Measurements from ENCODE around the gene SNRNP200. TPM values are rescaled to one million over a fixed set of nuclear protein-coding genes. Genes with fewer than 3 reads are reported as not detected.
"Not testable (repeated sequence)": the region's sequence is repeated elsewhere in the genome, so short reads cannot be mapped to it uniquely, and the experiment has no call there.

The SNRNP200 gene
- total RNA-seq, 2 experiments from 2014 or later = 170 to 182 TPM

DNA sequence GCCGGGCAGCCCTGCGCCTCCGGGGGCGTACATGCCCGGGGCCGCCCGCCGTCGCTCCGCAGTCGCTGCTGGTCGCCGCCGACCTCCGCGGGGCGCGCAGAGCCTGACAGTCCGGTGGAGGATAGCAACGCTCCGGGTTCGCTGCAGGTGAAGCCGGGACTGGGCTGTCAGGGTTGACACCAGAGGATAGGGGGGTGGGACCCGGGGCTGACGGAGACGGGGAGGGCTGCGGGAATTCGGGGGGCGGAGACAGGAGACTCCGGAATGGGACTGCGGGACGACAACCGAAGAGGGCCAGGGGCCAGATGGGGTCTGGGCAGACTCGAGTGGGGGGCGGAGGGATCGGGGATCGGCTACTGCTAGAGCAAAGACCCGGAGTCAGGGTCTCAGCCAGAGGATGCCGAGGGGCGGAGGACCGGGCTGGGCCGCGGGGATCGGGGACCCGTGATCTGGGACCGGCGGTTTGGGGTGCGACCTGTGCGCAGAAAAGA lies 40.0 kb downstream of the SNRNP200 start:
- H3K9me3 Mint-ChIP-seq (ENCODE audit: low read depth) = no peaks in the 10 kb centered on the region
- CTCF ChIA-PET = interaction anchor here (0.8 to 1.5 kb wide), 11 partner anchors 12 to 273 kb away, joined by 3 to 8 read pairs (median 4); partner anchors contain the start of gene STARD7
- ATAC-seq (peak; percentile 9), DNase-seq (peak; percentile 70)
- H3K27ac Mint-ChIP-seq = peak overlapping the region; percentile 87
- H3K36me3 Mint-ChIP-seq = peaks cover 24% of the 10 kb centered on the region
- peaks cover 46% of the 10 kb centered on the region for H3K4me1 Mint-ChIP-seq
- H3K4me3 Mint-ChIP-seq = peak overlapping the region; percentile 96
- no peaks in the 10 kb centered on the region for H3K27me3 Mint-ChIP-seq

- Mint-ChIP-seq H3K4me3 (peak overlapping the region; percentile 96), H3K4me1 (peaks cover 51% of the 10 kb centered on the region)
- peak; percentile 7 for ATAC-seq
Measured at GRCh38 chr2:96264656-96265348, 40.5 kb downstream of the SNRNP200 start.

GRCh38 chr2:96264086-96264485 lies 41.3 kb downstream of the SNRNP200 start:
- Mint-ChIP-seq H3K4me1 (peaks cover 55% of the 10 kb centered on the region), H3K27ac (peak overlapping the region; percentile 69), H3K27me3 (no peaks in the 10 kb centered on the region), H3K9me3 (ENCODE audit: low read depth) (no peaks in the 10 kb centered on the region), H3K36me3 (peaks cover 24% of the 10 kb centered on the region), H3K4me3 (peak overlapping the region; percentile 96)
- CTCF ChIA-PET = interaction anchor here (0.8 to 3.4 kb wide), 21 partner anchors 8 to 274 kb away, joined by 3 to 15 read pairs (median 4); partner anchors contain the start of genes ASTL, ITPRIPL1, SNRNP200 and STARD7
- ATAC-seq (no peak), DNase-seq (no peak)

More at GRCh38 chr2:96264656-96265348, 40.5 kb downstream of the SNRNP200 start:
- H3K27me3 Mint-ChIP-seq = no peaks in the 10 kb centered on the region
- DNase-seq = peak; percentile 70
- no peaks in the 10 kb centered on the region for H3K9me3 Mint-ChIP-seq (ENCODE audit: low read depth)
- peaks cover 23% of the 10 kb centered on the region for H3K36me3 Mint-ChIP-seq
- H3K27ac Mint-ChIP-seq = peak overlapping the region; percentile 69
- CTCF ChIA-PET = interaction anchor here (0.8 to 3.4 kb wide), 19 partner anchors 8 to 274 kb away, joined by 3 to 15 read pairs (median 4); partner anchors contain the start of genes ASTL, ITPRIPL1, SNRNP200 and STARD7

DNA sequence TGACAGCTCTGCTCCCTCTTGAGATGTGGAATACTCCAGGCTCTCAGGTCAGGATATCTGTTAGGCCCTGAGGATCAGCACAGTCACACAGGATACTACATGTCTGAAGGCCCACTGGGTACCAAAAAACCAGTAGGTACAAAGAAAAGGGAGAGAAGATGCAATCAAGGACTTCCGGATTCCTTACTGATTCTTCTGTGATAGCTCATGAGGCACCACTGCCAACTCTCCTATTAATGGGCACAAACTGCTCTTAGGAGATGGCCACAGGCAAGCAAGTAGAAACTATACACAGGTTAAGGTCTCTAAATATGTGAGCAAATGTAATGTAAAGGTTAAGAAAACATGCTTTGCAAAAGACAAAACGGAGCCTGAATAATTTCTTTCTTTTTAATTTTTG lies 43.0 kb downstream of the SNRNP200 start:
- ATAC-seq = no peak
- CTCF ChIA-PET = interaction anchor here (2.1 to 3.4 kb wide), 2 partner anchors 124 to 270 kb away, joined by 6 to 15 read pairs; partner anchors contain the start of gene ASTL
- no peak overlapping the region for H3K27ac Mint-ChIP-seq
- H3K9me3 Mint-ChIP-seq (ENCODE audit: low read depth) = no peaks in the 10 kb centered on the region
- H3K4me3 Mint-ChIP-seq = no peak overlapping the region
- peaks cover 15% of the 10 kb centered on the region for H3K36me3 Mint-ChIP-seq
- DNase-seq = no peak
- H3K27me3 Mint-ChIP-seq = no peaks in the 10 kb centered on the region
- peaks cover 51% of the 10 kb centered on the region for H3K4me1 Mint-ChIP-seq

- CTCF ChIA-PET = interaction anchor here (0.5 to 3.4 kb wide), 8 partner anchors 19 to 187 kb away, joined by 3 to 15 read pairs (median 3); partner anchors contain the start of gene ASTL
- H3K27ac Mint-ChIP-seq = peak overlapping the region; percentile 11
- no peaks in the 10 kb centered on the region for H3K9me3 Mint-ChIP-seq (ENCODE audit: low read depth)
- H3K4me3 Mint-ChIP-seq = no peak overlapping the region
- ATAC-seq (no peak), DNase-seq (no peak)
- peaks cover 52% of the 10 kb centered on the region for H3K4me1 Mint-ChIP-seq
- peaks cover 16% of the 10 kb centered on the region for H3K36me3 Mint-ChIP-seq
- no peaks in the 10 kb centered on the region for H3K27me3 Mint-ChIP-seq
Measured at GRCh38 chr2:96261328-96262003, 43.9 kb downstream of the SNRNP200 start.

DNA sequence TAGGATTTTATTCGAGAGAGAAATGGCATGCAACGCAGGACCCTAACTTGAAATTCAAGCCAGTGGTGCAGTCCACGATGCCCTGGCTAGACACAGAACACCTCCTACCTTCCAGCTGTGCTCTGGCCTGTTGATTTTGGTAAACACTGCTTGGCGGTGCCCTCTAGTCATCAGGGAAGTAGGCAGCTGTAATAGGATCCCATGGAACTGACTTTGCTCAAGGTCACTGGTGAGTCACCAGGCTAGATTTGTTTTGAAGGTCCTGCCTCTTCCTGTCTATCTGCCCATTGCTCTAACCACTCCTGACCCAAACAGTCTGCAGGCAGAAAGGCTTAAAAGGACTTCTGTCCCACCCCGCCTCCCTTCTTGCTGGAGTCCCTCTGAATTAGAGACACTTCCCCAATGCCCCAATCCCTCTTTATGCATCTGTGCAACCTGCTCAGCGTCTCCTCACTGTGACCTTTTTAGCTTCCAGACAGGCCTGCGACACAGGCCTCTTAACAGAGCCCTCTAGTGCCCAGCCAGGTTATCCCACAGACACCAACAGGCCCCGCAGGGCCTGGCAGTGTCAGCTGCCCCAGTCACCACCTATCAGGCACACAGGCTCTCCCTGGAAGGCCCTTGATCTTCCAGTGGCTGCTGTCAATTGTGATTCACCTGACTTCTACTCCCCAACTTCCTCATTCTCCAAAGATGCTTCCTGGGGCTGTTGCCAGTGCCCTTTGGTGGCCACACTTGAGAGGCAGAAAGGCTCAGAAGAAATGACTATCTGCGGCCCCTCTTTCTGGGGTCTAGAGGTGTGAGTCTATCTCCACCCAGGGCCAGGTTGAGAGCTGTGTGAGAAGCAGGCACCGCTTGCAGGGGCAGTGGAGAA lies 44.7 kb downstream of the SNRNP200 start:
- H3K27ac Mint-ChIP-seq = peak overlapping the region; percentile 67
- ATAC-seq (no peak), DNase-seq (peak; percentile 54)
- H3K9me3 Mint-ChIP-seq (ENCODE audit: low read depth) = no peaks in the 10 kb centered on the region
- CTCF ChIA-PET = interaction anchor here (0.6 to 2.7 kb wide), 6 partner anchors 18 to 122 kb away, joined by 3 to 11 read pairs (median 3); partner anchors contain the start of gene ASTL
- no peaks in the 10 kb centered on the region for H3K27me3 Mint-ChIP-seq
- H3K36me3 Mint-ChIP-seq = peaks cover 15% of the 10 kb centered on the region
- H3K4me1 Mint-ChIP-seq = peaks cover 51% of the 10 kb centered on the region
- no peak overlapping the region for H3K4me3 Mint-ChIP-seq

- Mint-ChIP-seq H3K27ac (peak overlapping the region; percentile 20), H3K36me3 (peaks cover 20% of the 10 kb centered on the region), H3K4me3 (no peak overlapping the region), H3K4me1 (peaks cover 47% of the 10 kb centered on the region), H3K9me3 (ENCODE audit: low read depth) (no peaks in the 10 kb centered on the region), H3K27me3 (no peaks in the 10 kb centered on the region)
- CTCF ChIA-PET = interaction anchor here (1.0 to 2.7 kb wide), 5 partner anchors 18 to 121 kb away, joined by 3 to 11 read pairs (median 4); partner anchors contain the start of gene ASTL
- DNase-seq (no peak), ATAC-seq (no peak)
Measured at GRCh38 chr2:96259497-96259921, 45.8 kb downstream of the SNRNP200 start.

DNA sequence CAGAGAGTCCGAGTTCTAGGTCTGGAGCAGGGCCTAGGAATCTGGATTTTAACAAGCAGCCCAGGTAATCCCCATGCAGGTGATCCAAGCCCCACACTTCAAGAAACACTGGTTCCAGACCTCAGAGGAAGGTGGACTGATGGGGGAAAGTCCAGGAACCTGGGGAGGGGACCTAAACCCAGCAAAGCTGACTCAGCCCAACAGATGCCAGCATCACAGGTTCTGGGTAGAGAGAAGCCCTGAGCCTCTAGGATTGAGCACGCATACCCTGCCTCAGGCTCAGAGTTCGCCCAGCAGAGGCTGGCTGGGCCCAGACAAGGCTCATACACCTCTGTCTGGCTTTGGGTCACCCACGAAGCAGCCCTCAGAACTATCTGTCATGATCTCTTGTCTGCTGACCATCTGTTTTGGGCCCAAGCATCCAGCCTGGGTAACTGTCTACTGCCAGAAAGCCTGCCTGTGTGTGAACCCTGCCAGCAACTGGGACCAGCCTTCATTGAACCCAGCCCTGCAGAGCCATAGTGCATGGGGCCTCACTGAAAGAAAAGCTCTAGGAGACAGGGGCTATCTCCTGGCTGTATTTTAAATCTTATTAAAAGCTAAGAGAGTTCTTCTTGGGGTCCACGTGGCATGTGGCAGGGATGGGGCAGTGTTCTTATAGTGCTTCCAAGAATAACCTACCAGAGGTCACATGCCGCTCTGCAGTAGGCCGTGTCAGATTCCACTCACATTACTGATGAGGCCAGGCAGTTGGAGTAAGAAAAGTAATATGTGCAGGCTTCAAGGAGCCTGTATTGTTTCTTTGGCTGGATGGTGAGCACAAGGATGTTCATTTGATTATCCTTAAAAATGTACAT lies 47.0 kb downstream of the SNRNP200 start:
- no peaks in the 10 kb centered on the region for H3K27me3 Mint-ChIP-seq
- peaks cover 36% of the 10 kb centered on the region for H3K4me1 Mint-ChIP-seq
- DNase-seq (no peak), ATAC-seq (no peak)
- no peak overlapping the region for H3K4me3 Mint-ChIP-seq
- CTCF ChIA-PET = interaction anchor here (1.0 to 2.7 kb wide), 5 partner anchors 17 to 120 kb away, joined by 3 to 11 read pairs (median 4); partner anchors contain the start of gene ASTL
- peaks cover 19% of the 10 kb centered on the region for H3K36me3 Mint-ChIP-seq
- H3K27ac Mint-ChIP-seq = peak overlapping the region; percentile 33
- no peaks in the 10 kb centered on the region for H3K9me3 Mint-ChIP-seq (ENCODE audit: low read depth)

DNA sequence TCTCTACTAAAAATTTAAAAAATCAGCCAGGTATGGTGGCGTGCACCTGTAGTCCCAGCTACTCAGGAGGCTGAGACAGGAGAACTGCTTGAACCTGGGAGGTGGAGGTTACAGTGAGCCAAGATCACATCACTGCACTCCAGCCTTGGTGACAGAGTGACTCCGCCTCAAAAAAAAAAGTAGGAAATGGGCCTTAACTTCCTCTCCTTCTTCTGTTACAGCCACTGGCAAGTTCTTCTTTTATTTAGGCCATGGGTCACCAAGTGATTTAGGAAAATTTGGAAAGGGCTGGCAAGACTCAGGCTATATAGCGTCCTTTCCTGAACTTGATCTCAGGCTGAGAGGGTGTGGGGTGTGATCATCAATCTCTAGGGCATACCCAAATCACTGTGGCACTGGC lies 47.6 kb downstream of the SNRNP200 start:
- H3K4me3 Mint-ChIP-seq; H3K27ac Mint-ChIP-seq; H3K27me3 Mint-ChIP-seq; DNase-seq; ATAC-seq; H3K9me3 Mint-ChIP-seq (ENCODE audit: low read depth): not testable (repeated sequence)
- peaks cover 33% of the 10 kb centered on the region for H3K4me1 Mint-ChIP-seq
- CTCF ChIA-PET = interaction anchor here (1.0 kb wide), 1 partner anchor 252 kb away, joined by 3 read pairs; no protein-coding TSS in a partner anchor
- peaks cover 19% of the 10 kb centered on the region for H3K36me3 Mint-ChIP-seq

DNA sequence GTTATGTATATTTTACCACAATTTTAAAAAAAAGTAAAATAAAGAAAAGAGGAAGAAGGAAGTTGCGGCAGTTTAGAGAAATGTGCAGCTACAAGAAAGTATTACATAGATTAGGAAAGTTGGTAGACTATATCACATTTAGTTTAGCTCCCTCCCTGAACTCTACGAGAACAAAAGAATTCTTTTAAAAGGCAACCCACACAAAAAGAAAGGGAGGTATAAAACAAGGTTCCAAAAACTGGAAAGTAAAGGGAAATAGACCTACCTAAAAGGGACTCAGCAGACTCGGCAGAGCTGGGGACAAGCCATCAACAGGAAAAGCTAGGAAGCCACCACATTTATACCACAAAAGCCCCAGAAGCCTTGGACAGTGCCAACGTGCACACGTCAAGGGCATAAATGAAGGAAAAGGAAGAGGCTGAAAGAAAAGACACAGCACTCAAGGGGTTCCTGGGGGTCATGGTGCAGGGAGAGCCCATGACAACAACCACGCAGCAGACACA lies 48.7 kb downstream of the SNRNP200 start:
- CTCF ChIA-PET = interaction anchor here (1.0 to 1.4 kb wide), 3 partner anchors 8 to 253 kb away, joined by 3 to 4 read pairs (median 4); no protein-coding TSS in a partner anchor
- H3K4me1 Mint-ChIP-seq = peaks cover 35% of the 10 kb centered on the region
- H3K4me3 Mint-ChIP-seq = no peak overlapping the region
- no peaks in the 10 kb centered on the region for H3K27me3 Mint-ChIP-seq
- H3K27ac Mint-ChIP-seq = peak overlapping the region; percentile 41
- H3K9me3 Mint-ChIP-seq (ENCODE audit: low read depth) = no peaks in the 10 kb centered on the region
- no peak for ATAC-seq
- H3K36me3 Mint-ChIP-seq = peaks cover 24% of the 10 kb centered on the region
- DNase-seq = no peak

DNA sequence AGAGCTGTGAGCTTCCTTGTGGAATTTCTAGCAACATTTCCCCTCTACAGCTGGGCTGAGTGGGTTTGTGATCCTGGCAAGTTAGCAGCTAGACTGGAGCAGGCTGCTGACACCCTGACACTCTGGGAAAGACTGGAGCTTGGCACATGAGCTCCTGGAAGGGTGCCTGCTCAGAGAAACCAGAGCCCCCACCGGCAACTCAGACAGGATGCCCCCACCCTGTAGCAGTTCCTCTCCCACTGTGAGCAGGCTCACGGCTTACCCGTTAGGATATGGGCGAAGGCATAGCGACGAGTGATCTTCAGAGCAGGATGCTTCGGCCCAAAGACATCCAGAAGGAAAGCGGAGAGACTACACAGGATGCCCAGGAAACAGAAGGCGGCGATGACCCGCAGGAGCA lies 50.8 kb downstream of the SNRNP200 start:
- CTCF ChIA-PET = no interaction called here
- Mint-ChIP-seq H3K36me3 (peaks cover 27% of the 10 kb centered on the region), H3K27me3 (no peaks in the 10 kb centered on the region), H3K9me3 (ENCODE audit: low read depth) (no peaks in the 10 kb centered on the region), H3K4me1 (peaks cover 37% of the 10 kb centered on the region), H3K4me3 (no peak overlapping the region), H3K27ac (no peak overlapping the region)
- ATAC-seq (no peak), DNase-seq (no peak)

Measured in activated CD8-positive, alpha-beta memory T cell treated with anti-CD3 and anti-CD28 coated beads, Interleukin-2, amount 10 ng/mL, durations not matched to agents 7 days and 5 days (primary cell).